GM23338 (cell line): Measurements from ENCODE around the gene MTX3. TPM values are rescaled to one million over a fixed set of nuclear protein-coding genes. Genes with fewer than 3 reads are reported as not detected.

Experiments
- ATAC-seq: fragments of 200-7000 bp; cut with Tn5 transposase; 3 replicates; pipeline ENCODE4 v1.9.1; 2020
- DNase-seq: peaks from one replicate; pipeline ENCODE4 v3.0.0-alpha.2; 2015; ENCODE audit warnings: low spot score
- H2AFZ ChIP-seq: fragments of 200-600 bp; sonication (generic); 2 replicates; pipeline ENCODE4 v1.8.0; 2016; ENCODE audit warnings: antibody characterized with exemption, mild to moderate bottlenecking, moderate library complexity
- H3F3A ChIP-seq: fragments of 200-600 bp; sonication (generic); replicated peaks from 2 replicates; pipeline ENCODE4 v1.8.0; 2017; ENCODE audit warnings: antibody characterized with exemption, mixed run types, low read depth
- H3K27ac ChIP-seq: fragments of 200-600 bp; sonication (generic); 2 replicates; pipeline ENCODE4 v1.6.1; 2016; ENCODE audit warnings: low read depth
- H3K27me3 ChIP-seq: fragments of 200-600 bp; sonication (generic); 2 replicates; pipeline ENCODE4 v1.8.0; 2016; ENCODE audit warnings: mild to moderate bottlenecking, mixed run types, moderate library complexity; ENCODE audit not compliant: insufficient read depth
- H3K36me3 ChIP-seq: fragments of 200-600 bp; sonication (generic); 2 replicates; pipeline ENCODE4 v1.8.0; 2016; ENCODE audit warnings: mild to moderate bottlenecking; ENCODE audit not compliant: insufficient read depth
- H3K4me1 ChIP-seq: fragments of 200-600 bp; sonication (generic); 2 replicates; pipeline ENCODE4 v1.8.0; 2016; ENCODE audit warnings: mild to moderate bottlenecking, moderate library complexity; ENCODE audit not compliant: insufficient read depth
- H3K4me2 ChIP-seq: fragments of 200-600 bp; sonication (generic); 2 replicates; pipeline ENCODE4 v1.7.1; 2017; ENCODE audit warnings: mixed run types
- H3K4me3 ChIP-seq: fragments of 200-600 bp; sonication (generic); 2 replicates; pipeline ENCODE4 v1.6.1; 2016; ENCODE audit warnings: mixed run types
- H3K79me2 ChIP-seq: fragments of 200-600 bp; sonication (generic); replicated peaks from 2 replicates; pipeline ENCODE4 v1.8.0; 2017; ENCODE audit warnings: mild to moderate bottlenecking; ENCODE audit not compliant: insufficient read depth
- H3K9me2 ChIP-seq: fragments of 200-600 bp; sonication (generic); 2 replicates; pipeline ENCODE4 v1.8.0; 2017; ENCODE audit not compliant: insufficient read depth
- H4K20me1 ChIP-seq: fragments of 200-600 bp; sonication (generic); replicated peaks from 2 replicates; pipeline ENCODE4 v1.8.0; 2017; ENCODE audit warnings: mild to moderate bottlenecking; ENCODE audit not compliant: insufficient read depth
- H3K27ac Mint-ChIP-seq: 2 replicates; pipeline ENCODE4 v1.8.0; 2020; ENCODE audit warnings: inconsistent platforms, mild to moderate bottlenecking, moderate library complexity, mixed read lengths
- H3K27me3 Mint-ChIP-seq: 3 replicates; pipeline ENCODE4 v1.8.0; 2022; ENCODE audit warnings: low read depth, mild to moderate bottlenecking, moderate library complexity, mixed read lengths, inconsistent platforms; ENCODE audit not compliant: insufficient read depth, poor library complexity
- H3K36me3 Mint-ChIP-seq: 3 replicates; pipeline ENCODE4 v1.8.0; 2021; ENCODE audit warnings: low read depth, mild to moderate bottlenecking, inconsistent platforms, moderate library complexity, mixed read lengths
- H3K4me1 Mint-ChIP-seq: 3 replicates; pipeline ENCODE4 v1.8.0; 2020; ENCODE audit warnings: mild to moderate bottlenecking, inconsistent platforms, mixed read lengths
- H3K4me3 Mint-ChIP-seq: 3 replicates; pipeline ENCODE4 v1.8.0; 2021; ENCODE audit warnings: moderate library complexity, mild to moderate bottlenecking, inconsistent platforms, mixed read lengths
- H3K9me3 Mint-ChIP-seq: 3 replicates; pipeline ENCODE4 v1.8.0; 2020; ENCODE audit warnings: moderate library complexity, mild to moderate bottlenecking, inconsistent platforms, mixed read lengths
- CREB1 ChIP-seq: fragments of 250-450 bp; sonication (Bioruptor Pico); IDR thresholded peaks from 2 replicates; pipeline ENCODE4 v1.5.0; 2020; ENCODE audit warnings: low read depth, mild to moderate bottlenecking, moderate library complexity
- CTCF ChIP-seq, 2 experiments: fragments of 200-600 bp in 1 of 2; sonication (generic) in 1 of 2; conservative IDR thresholded peaks; 2 replicates each; pipeline versions ENCODE4 v1.5.1 to v1.6.1; 2016 to 2017; ENCODE audit warnings: antibody characterized with exemption in 2 of 2, low read depth in 2 of 2, mild to moderate bottlenecking in 2 of 2, moderate library complexity in 1 of 2
- EZH2 ChIP-seq: fragments of 200-600 bp; sonication (generic); IDR thresholded peaks from one replicate; pipeline ENCODE4 v1.8.0; 2017; ENCODE audit warnings: antibody characterized with exemption, mild to moderate bottlenecking, low read depth; ENCODE audit not compliant: unreplicated experiment
- EZH2phosphoT487 ChIP-seq: fragments of 200-600 bp; sonication (generic); IDR thresholded peaks from one replicate; pipeline ENCODE4 v1.8.1; 2018; ENCODE audit warnings: antibody characterized with exemption; ENCODE audit not compliant: unreplicated experiment
- JUNB ChIP-seq: IDR thresholded peaks from one replicate; pipeline ENCODE4 v1.6.1; 2016; ENCODE audit warnings: antibody characterized with exemption; ENCODE audit not compliant: unreplicated experiment
- NANOG ChIP-seq: IDR thresholded peaks from 2 replicates; pipeline ENCODE4 v1.6.1; 2016; ENCODE audit warnings: antibody characterized with exemption, borderline replicate concordance
- POLR2AphosphoS5 ChIP-seq: IDR thresholded peaks from 2 replicates; pipeline ENCODE4 v1.6.1; 2016; ENCODE audit warnings: antibody characterized with exemption, low read depth
- REST ChIP-seq: IDR thresholded peaks from one replicate; pipeline ENCODE4 v1.6.1; 2018; ENCODE audit warnings: antibody characterized with exemption; ENCODE audit not compliant: unreplicated experiment
- STAT1 ChIP-seq: IDR thresholded peaks from one replicate; pipeline ENCODE4 v1.6.1; 2016; ENCODE audit warnings: antibody characterized with exemption; ENCODE audit not compliant: unreplicated experiment
- ZNF331 ChIP-seq: fragments of 250-450 bp; sonication (Bioruptor Pico); IDR thresholded peaks from 2 replicates; pipeline ENCODE4 v1.5.0; 2020; ENCODE audit warnings: low read depth, mild to moderate bottlenecking, moderate library complexity
- polyA plus RNA-seq: library from polyadenylated mRNA; unstranded; fragments of >200 nt; fragmentation: Nextera tagmentation; extraction: Ambion mirVana; gene quantifications from 2 replicates; pipeline ENCODE4 v1.2.1, GENCODE V29; 2016
- total RNA-seq: library from RNA; depleted of rRNA; stranded (reverse); fragments of >200 nt; shearing (Covaris generic); gene quantifications from 2 replicates; pipeline ENCODE4 v1.2.3, GENCODE V29; 2014
- TF ChIP-seq, protein P1 (sequence below): IDR thresholded peaks from 2 replicates; pipeline ENCODE4 v1.6.1; 2016; ENCODE audit warnings: antibody characterized with exemption
- TF ChIP-seq, protein P2 (sequence below): fragments of 250-450 bp; sonication (Bioruptor Pico); IDR thresholded peaks from 2 replicates; pipeline ENCODE4 v1.5.0; 2020; ENCODE audit warnings: mild to moderate bottlenecking, moderate library complexity

The MTX3 gene
- total and polyA plus RNA-seq, 2 experiments from 2014 or later, result 11.3 to 33.8 TPM

DNA sequence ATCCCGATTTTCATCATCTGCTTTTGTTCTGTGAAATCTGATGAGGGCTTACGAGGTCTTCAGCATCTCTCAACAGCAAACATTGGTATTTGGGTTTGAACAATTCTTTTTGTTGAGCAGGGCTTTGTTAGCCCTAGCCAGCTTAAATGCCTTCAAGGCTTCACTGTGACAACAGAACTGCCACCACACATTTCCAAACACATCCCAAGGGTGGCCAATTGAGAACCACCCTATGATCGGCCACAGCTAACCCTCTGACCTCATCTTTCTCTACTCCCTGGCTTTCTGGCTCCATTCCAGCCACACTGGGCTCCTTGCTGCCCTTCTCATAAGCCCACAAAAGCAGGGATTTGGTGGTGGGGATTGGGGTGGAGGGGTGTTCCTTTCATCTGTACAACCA, 17.6 kb downstream of the MTX3 start (continued):
- no peak for TF ChIP-seq JUNB
- TF ChIP-seq EZH2, result no peak

DNA sequence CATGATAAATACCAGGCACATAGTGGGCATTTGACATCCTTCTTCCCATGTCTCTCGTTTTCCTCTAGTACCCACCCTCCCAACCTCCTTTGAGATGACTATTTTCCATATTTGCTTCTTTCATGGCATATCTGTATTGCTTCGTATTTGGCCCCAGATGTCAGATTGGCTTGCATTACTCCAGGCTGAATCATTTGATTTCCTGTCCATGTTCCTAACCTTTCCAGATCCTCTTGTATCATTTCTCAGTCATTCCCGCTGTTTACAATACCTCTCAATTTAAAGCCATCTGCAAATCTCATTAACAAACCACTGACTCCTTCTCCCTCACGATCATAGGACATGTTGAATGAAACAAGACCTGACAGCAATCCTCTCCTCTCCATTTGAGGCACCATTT, 19.9 kb downstream of the MTX3 start:
- no peak for TF ChIP-seq STAT1
- TF ChIP-seq EZH2phosphoT487, result no peak
- no peak for TF ChIP-seq NANOG
- TF ChIP-seq POLR2AphosphoS5, result no peak
- no peak for TF ChIP-seq REST
- no peak for TF ChIP-seq CTCF (conservative IDR thresholded peaks at IDR 0.05; ENCODE audit: low read depth in 2 of 2)
- TF ChIP-seq, protein P1, sequence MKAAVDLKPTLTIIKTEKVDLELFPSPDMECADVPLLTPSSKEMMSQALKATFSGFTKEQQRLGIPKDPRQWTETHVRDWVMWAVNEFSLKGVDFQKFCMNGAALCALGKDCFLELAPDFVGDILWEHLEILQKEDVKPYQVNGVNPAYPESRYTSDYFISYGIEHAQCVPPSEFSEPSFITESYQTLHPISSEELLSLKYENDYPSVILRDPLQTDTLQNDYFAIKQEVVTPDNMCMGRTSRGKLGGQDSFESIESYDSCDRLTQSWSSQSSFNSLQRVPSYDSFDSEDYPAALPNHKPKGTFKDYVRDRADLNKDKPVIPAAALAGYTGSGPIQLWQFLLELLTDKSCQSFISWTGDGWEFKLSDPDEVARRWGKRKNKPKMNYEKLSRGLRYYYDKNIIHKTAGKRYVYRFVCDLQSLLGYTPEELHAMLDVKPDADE, result no peak
- no peak for TF ChIP-seq JUNB
- no peak for TF ChIP-seq CREB1 (CRISPR knock-in tag)
- TF ChIP-seq, protein P2, sequence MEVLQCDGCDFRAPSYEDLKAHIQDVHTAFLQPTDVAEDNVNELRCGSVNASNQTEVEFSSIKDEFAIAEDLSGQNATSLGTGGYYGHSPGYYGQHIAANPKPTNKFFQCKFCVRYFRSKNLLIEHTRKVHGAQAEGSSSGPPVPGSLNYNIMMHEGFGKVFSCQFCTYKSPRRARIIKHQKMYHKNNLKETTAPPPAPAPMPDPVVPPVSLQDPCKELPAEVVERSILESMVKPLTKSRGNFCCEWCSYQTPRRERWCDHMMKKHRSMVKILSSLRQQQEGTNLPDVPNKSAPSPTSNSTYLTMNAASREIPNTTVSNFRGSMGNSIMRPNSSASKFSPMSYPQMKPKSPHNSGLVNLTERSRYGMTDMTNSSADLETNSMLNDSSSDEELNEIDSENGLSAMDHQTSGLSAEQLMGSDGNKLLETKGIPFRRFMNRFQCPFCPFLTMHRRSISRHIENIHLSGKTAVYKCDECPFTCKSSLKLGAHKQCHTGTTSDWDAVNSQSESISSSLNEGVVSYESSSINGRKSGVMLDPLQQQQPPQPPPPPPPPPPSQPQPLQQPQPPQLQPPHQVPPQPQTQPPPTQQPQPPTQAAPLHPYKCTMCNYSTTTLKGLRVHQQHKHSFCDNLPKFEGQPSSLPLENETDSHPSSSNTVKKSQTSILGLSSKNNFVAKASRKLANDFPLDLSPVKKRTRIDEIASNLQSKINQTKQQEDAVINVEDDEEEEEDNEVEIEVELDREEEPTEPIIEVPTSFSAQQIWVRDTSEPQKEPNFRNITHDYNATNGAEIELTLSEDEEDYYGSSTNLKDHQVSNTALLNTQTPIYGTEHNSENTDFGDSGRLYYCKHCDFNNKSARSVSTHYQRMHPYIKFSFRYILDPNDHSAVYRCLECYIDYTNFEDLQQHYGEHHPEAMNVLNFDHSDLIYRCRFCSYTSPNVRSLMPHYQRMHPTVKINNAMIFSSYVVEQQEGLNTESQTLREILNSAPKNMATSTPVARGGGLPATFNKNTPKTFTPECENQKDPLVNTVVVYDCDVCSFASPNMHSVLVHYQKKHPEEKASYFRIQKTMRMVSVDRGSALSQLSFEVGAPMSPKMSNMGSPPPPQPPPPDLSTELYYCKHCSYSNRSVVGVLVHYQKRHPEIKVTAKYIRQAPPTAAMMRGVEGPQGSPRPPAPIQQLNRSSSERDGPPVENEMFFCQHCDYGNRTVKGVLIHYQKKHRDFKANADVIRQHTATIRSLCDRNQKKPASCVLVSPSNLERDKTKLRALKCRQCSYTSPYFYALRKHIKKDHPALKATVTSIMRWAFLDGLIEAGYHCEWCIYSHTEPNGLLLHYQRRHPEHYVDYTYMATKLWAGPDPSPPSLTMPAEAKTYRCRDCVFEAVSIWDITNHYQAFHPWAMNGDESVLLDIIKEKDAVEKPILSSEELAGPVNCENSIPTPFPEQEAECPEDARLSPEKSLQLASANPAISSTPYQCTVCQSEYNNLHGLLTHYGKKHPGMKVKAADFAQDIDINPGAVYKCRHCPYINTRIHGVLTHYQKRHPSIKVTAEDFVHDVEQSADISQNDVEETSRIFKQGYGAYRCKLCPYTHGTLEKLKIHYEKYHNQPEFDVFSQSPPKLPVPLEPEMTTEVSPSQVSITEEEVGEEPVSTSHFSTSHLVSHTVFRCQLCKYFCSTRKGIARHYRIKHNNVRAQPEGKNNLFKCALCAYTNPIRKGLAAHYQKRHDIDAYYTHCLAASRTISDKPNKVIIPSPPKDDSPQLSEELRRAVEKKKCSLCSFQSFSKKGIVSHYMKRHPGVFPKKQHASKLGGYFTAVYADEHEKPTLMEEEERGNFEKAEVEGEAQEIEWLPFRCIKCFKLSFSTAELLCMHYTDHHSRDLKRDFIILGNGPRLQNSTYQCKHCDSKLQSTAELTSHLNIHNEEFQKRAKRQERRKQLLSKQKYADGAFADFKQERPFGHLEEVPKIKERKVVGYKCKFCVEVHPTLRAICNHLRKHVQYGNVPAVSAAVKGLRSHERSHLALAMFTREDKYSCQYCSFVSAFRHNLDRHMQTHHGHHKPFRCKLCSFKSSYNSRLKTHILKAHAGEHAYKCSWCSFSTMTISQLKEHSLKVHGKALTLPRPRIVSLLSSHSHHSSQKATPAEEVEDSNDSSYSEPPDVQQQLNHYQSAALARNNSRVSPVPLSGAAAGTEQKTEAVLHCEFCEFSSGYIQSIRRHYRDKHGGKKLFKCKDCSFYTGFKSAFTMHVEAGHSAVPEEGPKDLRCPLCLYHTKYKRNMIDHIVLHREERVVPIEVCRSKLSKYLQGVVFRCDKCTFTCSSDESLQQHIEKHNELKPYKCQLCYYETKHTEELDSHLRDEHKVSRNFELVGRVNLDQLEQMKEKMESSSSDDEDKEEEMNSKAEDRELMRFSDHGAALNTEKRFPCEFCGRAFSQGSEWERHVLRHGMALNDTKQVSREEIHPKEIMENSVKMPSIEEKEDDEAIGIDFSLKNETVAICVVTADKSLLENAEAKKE (CRISPR knock-in tag), result no peak
- no peak for TF ChIP-seq ZNF331 (CRISPR knock-in tag)
- no peaks in the 10 kb centered on the region for H3K27me3 ChIP-seq
- peaks cover 6% of the 10 kb centered on the region; the same call in 1 of the 2 replicates for H3K9me2 ChIP-seq
- no peaks in the 10 kb centered on the region for H3K9me3 Mint-ChIP-seq
- no peaks in the 10 kb centered on the region for H3K4me1 ChIP-seq
- no peaks in the 10 kb centered on the region for H3K36me3 ChIP-seq
- H3K36me3 Mint-ChIP-seq, result no peaks in the 10 kb centered on the region
- H3K27ac Mint-ChIP-seq, result no peak overlapping the region
- H3K4me3 Mint-ChIP-seq, result no peak overlapping the region
- no peak overlapping the region for H3K27ac ChIP-seq
- no peaks in the 10 kb centered on the region for H3K27me3 Mint-ChIP-seq
- no peak for DNase-seq
- no peaks in the 10 kb centered on the region for H3F3A ChIP-seq
- H3K4me2 ChIP-seq, result no peak overlapping the region
- H2AFZ ChIP-seq, result no peak overlapping the region
- H3K79me2 ChIP-seq, result no peaks in the 10 kb centered on the region
- no peaks in the 10 kb centered on the region for H4K20me1 ChIP-seq
- H3K4me1 Mint-ChIP-seq, result peaks cover 12% of the 10 kb centered on the region; the same call in 2 of the 3 replicates
- H3K4me3 ChIP-seq, result no peak overlapping the region
- no peak for ATAC-seq
